Measurements from ENCODE around the gene IFT88. TPM values are rescaled to one million over a fixed set of nuclear protein-coding genes. Genes with fewer than 3 reads are reported as not detected.

The IFT88 gene
- total and polyA plus RNA-seq, 4 donors = 7.1 to 18.7 (median 10.5) TPM

DNA sequence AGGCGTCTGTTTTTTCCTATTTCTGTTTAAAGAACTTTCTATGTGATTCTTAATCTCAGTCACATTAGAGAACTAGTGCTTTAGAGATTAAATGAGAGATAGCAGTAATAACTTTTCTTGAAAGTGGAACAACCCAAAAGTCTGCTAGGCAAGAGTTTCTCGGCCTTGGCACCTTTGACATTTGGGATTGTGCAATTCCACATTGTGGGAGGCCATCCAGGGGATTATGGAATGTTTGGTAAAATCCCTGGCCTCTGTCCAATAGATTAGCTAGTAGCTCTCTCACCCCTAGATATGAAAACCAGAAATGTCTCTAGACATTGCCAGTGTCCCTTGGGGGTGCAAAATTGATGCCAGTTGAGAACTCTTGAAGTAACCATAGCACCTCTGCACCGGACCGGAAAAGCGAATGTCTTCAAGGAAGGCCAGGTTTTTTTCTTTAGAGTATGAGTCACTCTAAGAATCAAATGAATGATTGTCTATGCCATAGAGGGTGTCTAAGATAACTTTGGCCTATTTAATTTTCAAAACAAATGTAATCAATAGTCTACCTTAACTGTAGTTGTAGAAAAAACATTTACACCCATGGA lies 91.6 kb downstream of the IFT88 start:
- H3K4me1 ChIP-seq (ENCODE audit: control insufficient read depth in 4 of 4, insufficient read depth in 4 of 4, low read length in 3 of 4) = no peaks in the 10 kb centered on the region
- H3K27me3 ChIP-seq (ENCODE audit: control insufficient read depth in 4 of 4, insufficient read depth in 4 of 4, low read length in 3 of 4) = no peaks in the 10 kb centered on the region
- H3K9me3 ChIP-seq (ENCODE audit: control insufficient read depth in 4 of 4, low read length in 3 of 4) = no peaks in the 10 kb centered on the region
- peaks cover 0 to 8% (median 6%) of the 10 kb centered on the region in 4 donors for H3K36me3 ChIP-seq (ENCODE audit: control insufficient read depth in 4 of 4, insufficient read depth in 3 of 4, low read depth in 1 of 4, low read length in 3 of 4)
- H3K9ac ChIP-seq (ENCODE audit: low read depth in 1 of 2, low read length in 2 of 2) = no peak overlapping the region
- H3K27ac ChIP-seq (ENCODE audit: low read depth in 1 of 2, low read length in 2 of 2) = no peak overlapping the region
- WGBS = 67% methylated on average over 5 of the region's 5 CpGs
- TF ChIP-seq HNF4A (conservative IDR thresholded peaks at IDR 0.05) = peak in 1 of 2 donors; percentile 19
- TF ChIP-seq RXRA (IDR thresholded peaks at IDR 0.05) = peak in 1 of 2 donors; percentile 17
- TF ChIP-seq NR2F2 (IDR thresholded peaks at IDR 0.05) = no peak
- DNase-seq (ENCODE audit: low spot score) = no peak
- H3K4me3 ChIP-seq (ENCODE audit: low read depth in 1 of 3, low read length in 3 of 3) = no peak overlapping the region

GRCh38 chr13:20664351-20664750 lies 97.4 kb downstream of the IFT88 start:
- peaks cover 2 to 13% (median 7%) of the 10 kb centered on the region in 4 donors for H3K36me3 ChIP-seq (ENCODE audit: control insufficient read depth in 4 of 4, insufficient read depth in 3 of 4, low read depth in 1 of 4, low read length in 3 of 4)
- H3K4me1 ChIP-seq (ENCODE audit: control insufficient read depth in 4 of 4, insufficient read depth in 4 of 4, low read length in 3 of 4) = no peaks in the 10 kb centered on the region

DNA sequence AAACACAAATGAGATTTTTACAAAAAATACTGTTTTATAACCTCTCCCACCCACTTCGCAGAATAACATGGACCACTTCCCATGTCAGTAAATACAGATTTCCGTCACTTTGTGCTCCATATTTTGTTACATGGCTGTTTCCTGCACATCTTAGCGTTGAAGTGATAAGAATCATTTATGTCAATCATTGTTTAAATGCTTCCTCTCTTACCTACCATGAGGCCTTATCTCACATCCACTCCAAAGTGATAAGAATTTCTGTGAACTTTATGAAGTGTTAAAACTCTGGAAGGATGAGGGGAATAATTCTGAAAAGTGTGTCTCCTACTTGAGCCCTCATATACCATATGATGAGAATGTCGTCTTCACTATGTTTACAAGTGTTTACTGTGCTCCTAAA lies 100.0 kb downstream of the IFT88 start:
- no peak for DNase-seq (ENCODE audit: low spot score)
- H3K4me1 ChIP-seq (ENCODE audit: control insufficient read depth in 4 of 4, insufficient read depth in 4 of 4, low read length in 3 of 4) = no peaks in the 10 kb centered on the region
- peaks cover 0 to 14% (median 5%) of the 10 kb centered on the region in 4 donors for H3K36me3 ChIP-seq (ENCODE audit: control insufficient read depth in 4 of 4, insufficient read depth in 3 of 4, low read depth in 1 of 4, low read length in 3 of 4)
- H3K9me3 ChIP-seq (ENCODE audit: control insufficient read depth in 4 of 4, low read length in 3 of 4) = no peaks in the 10 kb centered on the region
- no peak overlapping the region for H3K9ac ChIP-seq (ENCODE audit: low read depth in 1 of 2, low read length in 2 of 2)
- WGBS = 89% methylated on average over 4 of the region's 4 CpGs
- no peaks in the 10 kb centered on the region for H3K27me3 ChIP-seq (ENCODE audit: control insufficient read depth in 4 of 4, insufficient read depth in 4 of 4, low read length in 3 of 4)
- TF ChIP-seq RXRA (IDR thresholded peaks at IDR 0.05) (no peak), NR2F2 (IDR thresholded peaks at IDR 0.05) (no peak), GABPA (IDR thresholded peaks at IDR 0.05 in 1 of 2, conservative IDR thresholded peaks at IDR 0.05 in 1 of 2) (no peak), TAF1 (conservative IDR thresholded peaks at IDR 0.05) (no peak), FOXA1 (IDR thresholded peaks at IDR 0.05) (no peak), SP1 (IDR thresholded peaks at IDR 0.05) (no peak), HNF4G (IDR thresholded peaks at IDR 0.05) (no peak), REST (IDR thresholded peaks at IDR 0.05) (no peak), ATF3 (IDR thresholded peaks at IDR 0.05) (no peak), RAD21 (IDR thresholded peaks at IDR 0.05) (no peak), YY1 (IDR thresholded peaks at IDR 0.05) (no peak), MAX (IDR thresholded peaks at IDR 0.05) (no peak), HNF4A (conservative IDR thresholded peaks at IDR 0.05) (no peak), JUND (IDR thresholded peaks at IDR 0.05) (no peak), ZBTB33 (IDR thresholded peaks at IDR 0.05) (no peak)
- TF ChIP-seq, protein P1, sequence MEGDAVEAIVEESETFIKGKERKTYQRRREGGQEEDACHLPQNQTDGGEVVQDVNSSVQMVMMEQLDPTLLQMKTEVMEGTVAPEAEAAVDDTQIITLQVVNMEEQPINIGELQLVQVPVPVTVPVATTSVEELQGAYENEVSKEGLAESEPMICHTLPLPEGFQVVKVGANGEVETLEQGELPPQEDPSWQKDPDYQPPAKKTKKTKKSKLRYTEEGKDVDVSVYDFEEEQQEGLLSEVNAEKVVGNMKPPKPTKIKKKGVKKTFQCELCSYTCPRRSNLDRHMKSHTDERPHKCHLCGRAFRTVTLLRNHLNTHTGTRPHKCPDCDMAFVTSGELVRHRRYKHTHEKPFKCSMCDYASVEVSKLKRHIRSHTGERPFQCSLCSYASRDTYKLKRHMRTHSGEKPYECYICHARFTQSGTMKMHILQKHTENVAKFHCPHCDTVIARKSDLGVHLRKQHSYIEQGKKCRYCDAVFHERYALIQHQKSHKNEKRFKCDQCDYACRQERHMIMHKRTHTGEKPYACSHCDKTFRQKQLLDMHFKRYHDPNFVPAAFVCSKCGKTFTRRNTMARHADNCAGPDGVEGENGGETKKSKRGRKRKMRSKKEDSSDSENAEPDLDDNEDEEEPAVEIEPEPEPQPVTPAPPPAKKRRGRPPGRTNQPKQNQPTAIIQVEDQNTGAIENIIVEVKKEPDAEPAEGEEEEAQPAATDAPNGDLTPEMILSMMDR (IDR thresholded peaks at IDR 0.05; ENCODE audit: low read depth, low read length, missing input control) = no peak
- H3K4me3 ChIP-seq (ENCODE audit: low read depth in 1 of 3, low read length in 3 of 3) = no peak overlapping the region
- no peak overlapping the region for H3K27ac ChIP-seq (ENCODE audit: low read depth in 1 of 2, low read length in 2 of 2)

More at GRCh38 chr13:20664351-20664750, 97.4 kb downstream of the IFT88 start:
- Histone ChIP-seq H3K9me3 (ENCODE audit: control insufficient read depth in 4 of 4, low read length in 3 of 4) (no peaks in the 10 kb centered on the region), H3K27ac (ENCODE audit: low read depth in 1 of 2, low read length in 2 of 2) (no peak overlapping the region), H3K27me3 (ENCODE audit: control insufficient read depth in 4 of 4, insufficient read depth in 4 of 4, low read length in 3 of 4) (no peaks in the 10 kb centered on the region), H3K9ac (ENCODE audit: low read depth in 1 of 2, low read length in 2 of 2) (no peak overlapping the region), H3K4me3 (ENCODE audit: low read depth in 1 of 3, low read length in 3 of 3) (no peak overlapping the region)
- TF ChIP-seq TAF1 (conservative IDR thresholded peaks at IDR 0.05) = no peak
- TF ChIP-seq YY1 (IDR thresholded peaks at IDR 0.05) = no peak
- no peak for TF ChIP-seq HNF4G (IDR thresholded peaks at IDR 0.05)
- no peak for TF ChIP-seq HNF4A (conservative IDR thresholded peaks at IDR 0.05)
- TF ChIP-seq MAX (IDR thresholded peaks at IDR 0.05) = no peak
- DNase-seq (ENCODE audit: low spot score) = no peak

Measured in liver (tissue), 9 donors.